Hypothalamus (tissue), 51 donors: ENCODE data around the gene CD22.
A peak's percentile ranks its signal among the peaks of the same experiment; 100 is the strongest.

Experiments
- DNase-seq, 51 donors: peaks; one replicate each; lab custom pipeline; 2025; lab: John Stamatoyannopoulos, UW

CD22 gene

GRCh38 chr19:35294859-35295791 is 33.9 kb upstream of the CD22 start:
- no peak for DNase-seq

- DNase-seq = no peak
Observed at GRCh38 chr19:35295792-35296462, 33.1 kb upstream of the CD22 start.

- no peak for DNase-seq
Observed at GRCh38 chr19:35296644-35297514, 32.1 kb upstream of the CD22 start.

- DNase-seq = no peak
Observed at GRCh38 chr19:35297515-35297848, 31.5 kb upstream of the CD22 start.

GRCh38 chr19:35297922-35298321 is 31.1 kb upstream of the CD22 start:
- no peak for DNase-seq

- no peak for DNase-seq
Observed at GRCh38 chr19:35298561-35298972, 30.4 kb upstream of the CD22 start.

- DNase-seq = peak in 35 of 51 donors; percentile 15 to 85 (median 53)
Observed at GRCh38 chr19:35299523-35300338, 29.3 kb upstream of the CD22 start.

- no peak for DNase-seq
Observed at GRCh38 chr19:35300339-35300649, 28.7 kb upstream of the CD22 start.

- DNase-seq = no peak
Observed at GRCh38 chr19:35301961-35302360, 27.0 kb upstream of the CD22 start.

- no peak for DNase-seq
Observed at GRCh38 chr19:35302446-35302845, 26.5 kb upstream of the CD22 start.

- DNase-seq = no peak
Observed at GRCh38 chr19:35303357-35303915, 25.6 kb upstream of the CD22 start.

GRCh38 chr19:35304036-35304435 is 25.0 kb upstream of the CD22 start:
- DNase-seq = no peak

GRCh38 chr19:35305181-35305580 is 23.8 kb upstream of the CD22 start:
- no peak for DNase-seq

GRCh38 chr19:35306473-35307246 is 22.3 kb upstream of the CD22 start:
- DNase-seq = no peak

GRCh38 chr19:35307931-35308330 is 21.1 kb upstream of the CD22 start:
- DNase-seq = no peak

- DNase-seq = no peak
Observed at GRCh38 chr19:35308910-35309309, 20.1 kb upstream of the CD22 start.

- DNase-seq = no peak
Observed at GRCh38 chr19:35309481-35310279, 19.3 kb upstream of the CD22 start.

GRCh38 chr19:35310331-35310730 is 18.7 kb upstream of the CD22 start:
- no peak for DNase-seq
